IPS-15b (cell line): ENCODE results near the gene ABCA9.

Source experiments
- H3K27me3 ChIP-seq: one replicate; pipeline ENCODE4 v1.6.1; 2013; ENCODE audit warnings: low read length; ENCODE audit not compliant: control insufficient read depth, insufficient read depth
- H3K36me3 ChIP-seq: one replicate; pipeline ENCODE4 v1.6.1; 2013; ENCODE audit warnings: low read length; ENCODE audit not compliant: control insufficient read depth, insufficient read depth
- H3K4me1 ChIP-seq: one replicate; pipeline ENCODE4 v1.6.1; 2013; ENCODE audit warnings: mild to moderate bottlenecking, low read length; ENCODE audit not compliant: control insufficient read depth, insufficient read depth
- H3K4me3 ChIP-seq: one replicate; pipeline ENCODE4 v1.5.1; 2013; ENCODE audit warnings: low read depth, low read length
- H3K9ac ChIP-seq: one replicate; pipeline ENCODE4 v1.6.1; 2013; ENCODE audit warnings: low read depth, mild to moderate bottlenecking, low read length
- H3K9me3 ChIP-seq: one replicate; pipeline ENCODE4 v1.6.1; 2013; ENCODE audit warnings: mild to moderate bottlenecking, low read length; ENCODE audit not compliant: control insufficient read depth, insufficient read depth

ABCA9 gene

DNA sequence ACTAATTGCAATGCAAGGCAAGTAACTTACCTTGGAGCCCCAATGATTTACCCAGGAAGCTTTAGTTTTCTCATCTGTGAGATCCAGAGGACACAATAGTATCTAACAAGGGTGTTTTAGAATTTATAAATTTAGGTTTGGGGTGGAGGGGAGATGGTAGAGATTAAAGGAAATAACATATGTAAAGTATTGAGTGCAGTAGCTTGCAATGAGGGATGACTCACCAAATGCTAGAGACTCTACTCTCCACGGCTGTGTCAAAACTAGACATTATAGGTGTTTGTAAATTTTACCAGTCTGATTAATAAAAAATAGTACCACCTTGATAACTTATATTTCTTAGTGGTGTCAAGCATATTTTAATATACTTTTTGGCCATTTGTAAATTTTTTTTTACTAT, 3.7 kb upstream of the ABCA9 start:
- Histone ChIP-seq H3K9ac (no peak overlapping the region), H3K36me3 (no peaks in the 10 kb centered on the region), H3K27me3 (no peaks in the 10 kb centered on the region), H3K9me3 (no peaks in the 10 kb centered on the region), H3K4me1 (no peaks in the 10 kb centered on the region), H3K4me3 (no peak overlapping the region)

DNA sequence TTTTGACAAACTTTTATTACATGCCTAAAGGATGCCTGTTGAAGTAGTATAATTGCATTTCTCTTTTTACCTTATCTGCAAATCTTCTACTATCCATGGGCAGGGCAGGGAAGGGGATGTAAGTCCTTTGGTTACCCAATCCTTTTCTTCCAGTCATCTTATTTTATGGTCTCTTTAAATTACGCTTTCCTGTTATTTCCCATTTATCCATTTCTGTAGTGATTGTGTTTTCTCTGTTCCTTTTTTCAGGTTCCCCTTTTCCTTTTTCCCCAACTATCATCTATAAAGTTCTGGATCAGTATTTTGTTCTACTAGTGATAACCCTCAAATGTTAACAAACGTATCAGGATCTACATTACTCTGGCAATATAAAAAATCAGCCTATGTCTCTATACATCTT, 3.3 kb upstream of the ABCA9 start:
- no peaks in the 10 kb centered on the region for H3K36me3 ChIP-seq
- H3K27me3 ChIP-seq, result no peaks in the 10 kb centered on the region
- no peak overlapping the region for H3K4me3 ChIP-seq
- H3K9ac ChIP-seq, result no peak overlapping the region
- H3K4me1 ChIP-seq, result no peaks in the 10 kb centered on the region
- no peaks in the 10 kb centered on the region for H3K9me3 ChIP-seq

GRCh38 chr17:69062860-69063581, 2.3 kb upstream of the ABCA9 start:
- Histone ChIP-seq H3K9me3 (no peaks in the 10 kb centered on the region), H3K36me3 (no peaks in the 10 kb centered on the region), H3K9ac (no peak overlapping the region), H3K4me3 (no peak overlapping the region), H3K27me3 (no peaks in the 10 kb centered on the region), H3K4me1 (no peaks in the 10 kb centered on the region)

DNA sequence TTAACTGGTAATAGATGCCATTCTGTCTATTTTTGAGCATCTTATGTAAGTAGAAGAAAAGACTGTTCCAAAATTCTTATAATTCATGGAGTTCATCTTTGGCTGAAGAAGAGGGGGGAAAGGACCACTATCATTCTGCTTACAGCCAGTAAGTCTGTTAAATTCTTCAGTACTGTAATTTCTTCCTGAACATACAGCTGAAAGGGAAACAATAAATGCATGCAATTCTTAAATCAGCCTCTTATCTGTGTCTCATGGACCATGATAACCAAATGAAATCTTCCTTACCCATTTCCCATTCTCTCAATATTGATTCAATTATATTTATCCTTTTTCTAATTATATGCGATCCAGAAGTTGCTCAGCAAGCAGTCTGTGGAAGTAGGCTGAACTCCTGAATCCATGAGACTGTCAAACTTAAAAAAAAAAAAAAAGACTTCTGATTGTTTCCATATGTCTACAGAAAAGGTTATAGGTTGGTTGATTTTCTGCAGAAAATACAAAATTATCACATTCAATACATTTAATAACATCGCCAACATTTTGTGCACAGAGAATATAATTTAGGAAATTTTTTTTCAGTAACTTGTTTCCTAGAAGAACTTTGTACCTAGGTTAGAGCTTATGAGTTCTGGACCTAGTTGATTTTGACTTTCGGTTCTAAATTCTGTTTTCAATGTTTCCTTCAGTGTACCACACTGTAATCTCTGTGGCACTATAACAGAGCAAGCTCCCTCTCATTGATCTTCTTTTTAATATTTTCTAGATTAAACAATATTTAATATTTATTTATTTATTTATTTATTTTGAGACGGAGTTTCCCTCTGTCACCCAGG, 1.2 kb upstream of the ABCA9 start:
- H3K9ac ChIP-seq, result no peak overlapping the region
- H3K4me3 ChIP-seq, result no peak overlapping the region
- no peaks in the 10 kb centered on the region for H3K27me3 ChIP-seq
- H3K4me1 ChIP-seq, result no peaks in the 10 kb centered on the region
- no peaks in the 10 kb centered on the region for H3K36me3 ChIP-seq
- no peaks in the 10 kb centered on the region for H3K9me3 ChIP-seq

GRCh38 chr17:69059458-69060175, 1.1 kb downstream of the ABCA9 start:
- Histone ChIP-seq H3K4me1 (no peaks in the 10 kb centered on the region), H3K9ac (no peak overlapping the region)

DNA sequence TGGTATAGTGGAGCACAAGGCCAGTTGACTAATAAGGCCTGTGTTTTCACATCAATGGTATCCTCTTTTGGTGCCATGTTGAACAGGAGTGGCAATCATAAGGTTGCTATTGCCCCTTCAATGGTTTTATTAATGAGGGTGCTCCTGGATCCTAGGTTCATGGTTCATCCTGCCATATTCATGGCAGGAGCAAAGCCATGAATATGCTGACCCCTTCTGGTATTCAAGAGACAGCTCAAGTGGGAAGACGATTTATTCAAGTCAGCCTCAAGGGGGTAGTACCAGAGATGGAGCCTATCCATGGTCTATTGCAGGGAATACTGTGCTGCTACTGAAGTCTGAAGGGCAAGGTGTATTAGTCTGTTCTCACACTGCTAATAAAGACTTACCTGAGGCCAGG, 2.6 kb downstream of the ABCA9 start:
- Histone ChIP-seq H3K4me3 (no peak overlapping the region), H3K9ac (no peak overlapping the region), H3K36me3 (no peaks in the 10 kb centered on the region)

More at GRCh38 chr17:69059458-69060175, 1.1 kb downstream of the ABCA9 start:
- H3K27me3 ChIP-seq, result no peaks in the 10 kb centered on the region
- no peaks in the 10 kb centered on the region for H3K9me3 ChIP-seq
- H3K36me3 ChIP-seq, result no peaks in the 10 kb centered on the region
- H3K4me3 ChIP-seq, result no peak overlapping the region

GRCh38 chr17:69057280-69057679, 3.4 kb downstream of the ABCA9 start:
- no peak overlapping the region for H3K9ac ChIP-seq
- H3K4me1 ChIP-seq, result no peaks in the 10 kb centered on the region
- H3K36me3 ChIP-seq, result no peaks in the 10 kb centered on the region
- H3K4me3 ChIP-seq, result no peak overlapping the region
- H3K9me3 ChIP-seq, result no peaks in the 10 kb centered on the region
- no peaks in the 10 kb centered on the region for H3K27me3 ChIP-seq

More for the DNA sequence above, 2.6 kb downstream of the ABCA9 start:
- H3K27me3 ChIP-seq, result no peaks in the 10 kb centered on the region
- H3K4me1 ChIP-seq, result no peaks in the 10 kb centered on the region
- no peaks in the 10 kb centered on the region for H3K9me3 ChIP-seq

GRCh38 chr17:69056179-69056823, 4.4 kb downstream of the ABCA9 start:
- Histone ChIP-seq H3K36me3 (no peaks in the 10 kb centered on the region), H3K9ac (no peak overlapping the region), H3K4me1 (no peaks in the 10 kb centered on the region), H3K9me3 (no peaks in the 10 kb centered on the region), H3K4me3 (no peak overlapping the region), H3K27me3 (no peaks in the 10 kb centered on the region)

DNA sequence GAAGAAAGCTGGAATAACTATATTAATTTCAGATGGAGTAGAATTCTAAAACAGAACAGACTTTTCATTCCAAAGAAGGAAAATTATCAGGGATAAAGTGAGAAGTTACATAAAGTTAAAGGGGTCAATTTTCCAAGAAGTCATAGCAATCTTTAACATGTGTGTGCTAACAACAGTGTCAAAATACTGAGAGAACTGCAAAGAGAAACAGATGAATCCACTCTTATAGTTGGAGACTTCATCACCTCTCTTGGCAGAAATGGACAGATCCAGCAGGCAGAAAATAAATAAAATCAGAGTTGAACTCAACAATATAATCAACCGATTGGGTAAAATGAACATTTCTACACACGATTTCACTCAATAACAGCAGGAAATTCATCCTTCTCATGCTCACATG, 5.4 kb downstream of the ABCA9 start:
- Histone ChIP-seq H3K27me3 (no peaks in the 10 kb centered on the region), H3K36me3 (no peaks in the 10 kb centered on the region), H3K4me3 (no peak overlapping the region), H3K9ac (no peak overlapping the region), H3K4me1 (no peaks in the 10 kb centered on the region), H3K9me3 (no peaks in the 10 kb centered on the region)

DNA sequence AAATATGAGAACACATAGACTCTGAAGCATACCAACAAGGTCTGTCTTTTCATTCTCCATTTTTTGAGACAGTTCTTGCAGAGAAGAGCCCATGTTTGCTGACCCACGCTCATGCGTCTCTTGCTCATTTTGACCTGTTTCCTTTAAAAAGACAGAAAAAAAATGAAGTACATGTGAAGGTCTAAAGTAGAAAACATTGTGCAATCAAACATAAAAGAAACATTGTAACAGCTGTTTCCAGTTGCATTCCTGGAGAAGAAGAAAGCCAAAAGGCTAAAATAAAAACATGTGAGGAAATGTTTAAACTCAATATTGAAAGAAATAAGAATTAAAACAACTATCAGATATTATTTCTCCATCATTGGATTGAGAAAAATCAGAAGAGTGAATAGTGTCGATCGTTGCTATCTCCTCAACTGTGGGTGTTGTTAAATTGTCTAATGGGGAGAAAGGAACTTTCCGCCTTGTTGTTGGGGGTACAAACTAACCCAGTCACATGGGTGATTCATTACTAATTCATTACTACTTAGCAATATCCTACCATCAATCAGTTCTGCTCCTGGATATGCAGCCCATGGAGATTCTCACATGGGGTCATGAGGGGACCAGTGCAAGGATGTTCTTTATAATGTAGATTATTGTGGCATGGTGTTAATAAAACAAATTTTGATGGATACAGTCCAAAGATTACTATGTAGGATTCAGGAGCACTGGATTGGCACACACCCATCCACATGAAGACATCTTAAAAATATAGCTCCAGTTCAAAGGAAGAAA, 9.5 kb downstream of the ABCA9 start:
- no peaks in the 10 kb centered on the region for H3K27me3 ChIP-seq
- H3K9me3 ChIP-seq, result no peaks in the 10 kb centered on the region

GRCh38 chr17:69048634-69049033, 12.1 kb downstream of the ABCA9 start:
- H3K4me3 ChIP-seq, result no peak overlapping the region
- no peaks in the 10 kb centered on the region for H3K36me3 ChIP-seq
- H3K9me3 ChIP-seq, result no peaks in the 10 kb centered on the region
- no peak overlapping the region for H3K9ac ChIP-seq
- no peaks in the 10 kb centered on the region for H3K27me3 ChIP-seq
- H3K4me1 ChIP-seq, result no peaks in the 10 kb centered on the region

More for the DNA sequence above, 9.5 kb downstream of the ABCA9 start:
- no peak overlapping the region for H3K4me3 ChIP-seq
- no peak overlapping the region for H3K9ac ChIP-seq
- no peaks in the 10 kb centered on the region for H3K36me3 ChIP-seq
- no peaks in the 10 kb centered on the region for H3K4me1 ChIP-seq
